ENCODE data around the gene MYD88. TPM values are rescaled to one million over a fixed set of nuclear protein-coding genes. Genes with fewer than 3 reads are reported as not detected.

Gene MYD88
- total RNA-seq, 1 donor from 2014 or later: 10.5 TPM

DNA sequence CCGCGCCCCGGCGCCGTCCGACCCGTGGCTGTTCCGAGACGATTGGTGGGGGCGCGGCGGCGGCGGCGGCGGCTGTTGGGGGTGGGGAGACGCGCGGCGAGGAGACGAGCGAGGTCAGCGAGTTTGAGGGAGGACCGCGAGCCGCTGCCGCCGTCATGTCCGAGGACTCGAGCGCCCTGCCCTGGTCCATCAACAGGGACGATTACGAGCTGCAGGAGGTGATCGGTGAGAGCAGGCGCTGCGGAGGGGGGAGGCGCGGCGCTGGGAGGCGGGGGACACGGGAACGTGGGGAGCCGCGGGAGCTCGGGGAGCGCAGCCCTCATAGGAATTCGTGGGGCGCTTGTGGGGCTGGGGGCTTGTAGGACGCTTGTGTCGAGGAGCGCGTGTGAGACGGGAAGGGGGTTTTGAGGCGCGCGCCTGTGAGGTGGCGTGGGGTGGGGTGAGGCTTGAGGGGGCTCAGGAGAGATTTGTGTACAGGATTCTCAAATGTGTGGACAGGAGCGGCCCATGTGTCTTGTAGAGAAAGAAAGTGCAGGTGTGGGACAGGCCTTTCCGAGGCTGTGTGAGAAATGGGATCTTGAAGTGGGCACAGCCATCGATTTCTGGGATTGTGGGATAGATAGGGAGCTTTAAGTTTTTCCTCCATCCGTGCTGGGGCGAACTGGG, 27.4 kb downstream of the MYD88 start:
- no peak for DNase-seq

DNA sequence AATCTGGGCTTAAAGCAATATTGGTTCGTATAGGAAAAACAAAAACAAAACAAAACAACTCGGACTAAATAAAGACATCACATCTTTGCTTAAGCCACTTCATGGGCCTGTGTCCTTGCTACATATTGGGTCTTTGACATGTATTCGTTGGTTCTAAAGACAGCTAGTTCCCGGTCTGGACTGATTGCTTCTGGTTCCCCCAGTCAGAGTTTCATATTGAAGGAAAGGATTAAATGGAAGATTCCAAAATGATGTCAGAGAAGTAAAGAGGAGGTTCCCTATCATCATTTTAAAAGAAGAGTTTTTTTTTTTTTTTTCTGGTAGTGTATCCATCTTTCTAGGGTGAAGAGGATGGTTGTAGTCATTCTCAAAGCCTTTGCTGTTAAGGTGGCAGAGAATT, 29.1 kb downstream of the MYD88 start:
- no peak for DNase-seq

DNA sequence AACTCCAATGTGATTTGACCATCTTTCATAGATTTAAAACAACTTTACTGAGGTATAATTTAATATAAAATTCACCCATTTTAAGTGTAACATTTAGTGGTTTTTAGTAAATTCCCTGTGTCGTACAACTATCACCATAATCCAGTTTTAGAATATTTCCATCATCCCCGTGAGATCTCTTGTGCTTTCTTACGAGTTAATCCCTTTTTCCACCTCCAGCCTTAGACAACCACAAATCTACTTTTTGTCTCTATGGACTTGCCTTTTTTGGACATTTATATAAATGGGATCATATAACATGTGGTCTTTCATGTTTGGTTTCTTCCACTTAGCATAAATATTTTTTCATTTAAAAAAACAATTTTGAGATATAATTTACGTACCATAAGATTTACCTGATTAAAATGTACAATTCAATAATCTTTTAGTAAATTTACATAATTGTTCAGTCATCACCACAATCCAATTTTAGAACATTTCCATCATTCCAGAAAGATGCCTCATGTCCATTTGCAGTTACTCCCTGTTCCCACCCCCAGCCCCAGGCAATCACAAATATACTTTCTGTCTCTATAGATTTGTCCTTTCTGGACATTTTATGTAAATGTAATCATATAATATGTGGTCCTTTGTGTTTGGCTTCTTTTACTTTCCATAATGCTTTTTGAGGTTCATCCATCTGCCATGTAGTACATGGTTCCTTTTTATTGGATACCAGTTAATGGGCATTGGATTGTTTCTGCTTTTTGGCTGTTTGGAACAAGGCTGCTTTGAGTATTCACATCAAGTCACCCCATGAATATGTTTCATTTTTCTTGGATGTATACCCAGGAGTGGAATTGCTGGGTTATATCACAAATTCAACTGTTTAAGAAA, 29.9 kb downstream of the MYD88 start:
- DNase-seq: no peak

DNA sequence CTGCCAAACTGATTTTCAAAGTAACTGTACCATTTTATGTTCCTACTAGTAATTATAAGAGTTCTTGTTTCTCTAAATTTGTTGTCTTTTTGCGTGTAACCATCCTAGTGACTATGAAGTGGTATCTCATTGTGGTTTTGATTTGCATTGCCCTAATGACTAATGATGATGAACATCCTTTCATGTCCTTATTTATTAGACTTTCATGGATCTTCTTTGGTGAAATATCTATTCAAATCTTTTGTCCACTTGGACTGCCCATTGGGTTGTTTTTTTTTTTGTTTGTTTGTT, 30.5 kb downstream of the MYD88 start:
- no peak for DNase-seq

DNA sequence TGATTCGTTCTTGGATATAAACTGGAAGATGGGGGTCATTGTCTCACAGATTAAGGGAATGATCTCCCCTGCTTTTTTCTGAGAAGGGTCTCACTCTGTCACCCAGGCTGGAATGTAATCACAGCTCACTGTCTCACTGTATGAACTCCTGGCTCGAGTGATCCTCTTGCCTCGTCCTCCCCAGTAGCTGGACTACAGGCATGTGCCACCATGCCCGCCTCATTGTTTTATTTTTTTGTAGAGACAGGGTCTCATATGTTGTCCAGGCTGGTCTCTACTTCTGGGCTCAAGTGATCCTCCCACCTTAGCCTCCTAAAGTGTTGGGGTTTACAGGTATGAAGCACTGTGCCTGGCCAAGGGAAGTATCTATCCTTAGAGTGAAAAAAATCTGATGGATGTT, 32.3 kb downstream of the MYD88 start:
- DNase-seq: no peak

DNA sequence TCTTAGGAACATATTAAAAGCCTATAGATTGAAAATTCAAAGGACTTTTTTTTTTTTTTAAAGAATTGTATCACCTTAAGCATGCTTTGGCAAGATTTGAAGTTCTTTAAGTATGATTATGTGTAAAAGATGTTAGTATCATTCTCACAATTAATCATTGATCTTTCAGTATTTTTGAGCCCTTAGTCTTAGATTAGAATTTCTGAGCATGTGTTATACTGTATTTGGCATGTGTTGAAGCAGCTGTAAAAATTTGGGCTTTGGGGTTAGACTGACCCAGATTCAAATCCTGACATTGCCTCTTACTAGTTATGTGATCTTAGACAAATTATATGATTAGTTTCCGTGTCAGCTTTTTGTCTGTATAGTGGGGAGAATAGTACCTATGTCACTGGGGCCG, 33.2 kb downstream of the MYD88 start:
- DNase-seq: no peak

DNA sequence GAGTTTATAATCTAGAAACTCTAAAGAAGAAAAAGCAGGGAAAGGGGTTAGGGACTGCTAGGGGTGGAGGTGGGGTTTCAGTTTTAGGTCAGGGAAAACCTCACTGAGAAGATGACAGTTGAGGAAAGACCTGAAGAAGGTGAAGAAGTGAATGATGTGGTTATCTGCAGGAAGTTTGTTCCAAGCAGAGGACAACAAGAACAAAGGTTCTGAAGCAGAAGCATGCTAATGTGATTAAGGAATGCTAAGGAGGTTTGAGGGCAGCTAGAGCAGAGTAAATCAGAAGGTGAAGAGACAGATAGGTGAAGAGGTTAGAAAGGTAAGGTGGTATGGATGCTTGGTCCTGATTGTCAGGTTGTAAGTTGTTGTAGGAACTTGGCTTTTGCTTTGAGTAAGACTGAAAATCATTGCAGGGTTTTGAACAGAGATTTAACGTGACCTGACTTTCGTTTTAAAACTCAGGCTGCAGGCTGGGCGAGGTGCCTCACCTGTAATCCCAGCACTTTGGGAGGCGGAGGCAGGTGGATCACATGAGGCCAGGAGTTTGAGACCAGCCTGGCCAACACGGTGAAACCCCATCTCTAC, 35.5 kb downstream of the MYD88 start:
- no peak for DNase-seq

DNA sequence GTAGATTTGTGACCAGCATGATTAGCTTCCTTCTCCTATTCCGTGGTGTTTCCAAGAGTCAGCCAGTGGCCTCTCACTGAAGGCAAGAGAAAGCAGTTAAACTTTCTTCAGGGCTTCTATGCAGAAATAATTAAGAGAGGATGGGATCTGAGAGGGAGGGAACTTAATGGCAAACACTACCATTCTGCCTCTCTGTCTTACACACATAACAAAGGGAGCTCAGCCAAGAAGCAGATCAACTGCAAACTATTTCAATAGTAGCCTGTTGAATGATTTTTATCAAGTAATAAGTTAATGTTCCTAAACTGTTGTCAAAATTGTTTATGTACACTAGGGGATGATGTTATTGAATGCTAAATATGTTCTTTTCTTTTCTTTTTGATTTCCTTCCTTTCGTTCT, 38.7 kb downstream of the MYD88 start:
- peak; percentile 54 for DNase-seq

DNA sequence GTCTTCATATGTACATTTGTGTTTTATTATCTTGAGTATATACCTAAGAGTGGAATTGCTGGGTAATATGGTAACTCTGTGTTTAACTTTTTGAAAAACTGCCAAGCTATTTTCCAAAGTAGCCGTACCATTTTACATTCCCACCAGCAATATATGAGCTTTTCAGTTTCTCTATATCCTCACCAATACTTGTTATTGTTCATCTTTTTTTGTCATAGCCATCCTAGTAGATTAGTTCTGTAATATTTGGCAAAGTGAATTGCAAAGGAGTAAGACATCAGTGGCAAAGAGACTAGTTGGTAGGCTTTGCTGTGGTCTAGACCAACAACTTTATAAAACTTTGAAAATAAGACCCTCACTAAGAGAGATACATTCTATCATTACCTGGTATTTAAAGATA, 48.3 kb downstream of the MYD88 start:
- DNase-seq: no peak

DNA sequence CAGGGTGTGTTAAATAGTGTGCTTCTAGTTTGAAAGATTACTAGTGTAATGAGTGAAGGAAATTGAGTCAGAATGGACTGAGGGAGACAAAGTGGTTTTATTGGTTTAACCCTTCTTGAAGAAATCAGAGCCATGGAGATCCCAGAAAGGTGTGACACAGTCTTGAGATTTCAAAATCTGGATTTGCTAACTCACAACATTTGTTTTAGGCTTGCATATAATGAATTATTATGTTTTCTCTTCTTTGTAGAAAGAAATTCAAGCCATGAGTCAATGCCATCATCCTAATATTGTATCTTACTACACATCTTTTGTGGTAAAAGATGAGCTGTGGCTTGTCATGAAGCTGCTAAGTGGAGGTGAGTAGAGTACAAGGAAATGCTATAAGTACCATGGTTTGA, 52.0 kb downstream of the MYD88 start:
- DNase-seq: no peak

Small RNAs within 50 kb of the gene (small RNA-seq; reads per million reads assigned to genes)
- not detected for gene RF00019 (ENCODE audit: low replicate concordance)

Other genes starting within 250 kb of the MYD88 start
- gene VILL, start 147.9 kb upstream of the MYD88 start, total RNA-seq: 15.4 TPM
- 26.2 TPM for gene PLCD1, start 109.0 kb upstream of the MYD88 start, total RNA-seq
- 0.49 TPM for gene DLEC1, start 99.5 kb upstream of the MYD88 start, total RNA-seq
- 47.8 TPM for gene ACAA1, start 1.5 kb upstream of the MYD88 start, total RNA-seq
- 41.1 TPM for gene OXSR1, start 26.9 kb downstream of the MYD88 start, total RNA-seq
- gene SLC22A13, start 127.2 kb downstream of the MYD88 start, total RNA-seq: 0.30 TPM
- 0.30 TPM for gene SLC22A14, start 143.6 kb downstream of the MYD88 start, total RNA-seq
- gene XYLB, start 208.1 kb downstream of the MYD88 start, total RNA-seq: 5.6 TPM